Glutamatergic neuron (in vitro differentiated cells): Measurements from ENCODE around the gene GABRG3. TPM values are rescaled to one million over a fixed set of nuclear protein-coding genes. Genes with fewer than 3 reads are reported as not detected.

Source experiments
- DNase-seq: peaks from one replicate; pipeline ENCODE4 v3.0.0; 2022
- H3K27ac Mint-ChIP-seq: one replicate; pipeline ENCODE4 v1.8.0; 2020; ENCODE audit warnings: mild to moderate bottlenecking, mixed read lengths, inconsistent platforms; ENCODE audit not compliant: unreplicated experiment
- H3K27me3 Mint-ChIP-seq: one replicate; pipeline ENCODE4 v1.8.0; 2020; ENCODE audit warnings: mild to moderate bottlenecking, moderate library complexity, mixed read lengths, inconsistent platforms; ENCODE audit not compliant: unreplicated experiment
- H3K36me3 Mint-ChIP-seq: one replicate; pipeline ENCODE4 v1.8.0; 2020; ENCODE audit warnings: mild to moderate bottlenecking, mixed read lengths, inconsistent platforms; ENCODE audit not compliant: unreplicated experiment
- H3K4me1 Mint-ChIP-seq: one replicate; pipeline ENCODE4 v1.8.0; 2020; ENCODE audit warnings: mild to moderate bottlenecking, low read depth, mixed read lengths, inconsistent platforms; ENCODE audit not compliant: unreplicated experiment
- H3K4me3 Mint-ChIP-seq: one replicate; pipeline ENCODE4 v1.8.0; 2020; ENCODE audit warnings: mild to moderate bottlenecking, mixed read lengths, inconsistent platforms; ENCODE audit not compliant: unreplicated experiment
- H3K9me3 Mint-ChIP-seq: one replicate; pipeline ENCODE4 v1.8.0; 2020; ENCODE audit warnings: mild to moderate bottlenecking, moderate library complexity, mixed read lengths, inconsistent platforms; ENCODE audit not compliant: unreplicated experiment
- total RNA-seq: library from RNA; stranded (reverse); fragmentation: NEBNext Ultra II Directional; extraction: Animal tissue kit (Norgen Biotek cat#: 25700); gene quantifications from one replicate; pipeline ENCODE4 v1.2.1, GENCODE V29; 2021; ENCODE audit not compliant: unreplicated experiment
- TF ChIP-seq, protein P1 (sequence below): fragments of 200-600 bp; sonication (generic); IDR thresholded peaks from one replicate; pipeline ENCODE4 v1.5.0; 2021; ENCODE audit not compliant: partially characterized antibody, unreplicated experiment

The GABRG3 gene
- total RNA-seq, 1 donor from 2014 or later: 1.3 TPM

DNA sequence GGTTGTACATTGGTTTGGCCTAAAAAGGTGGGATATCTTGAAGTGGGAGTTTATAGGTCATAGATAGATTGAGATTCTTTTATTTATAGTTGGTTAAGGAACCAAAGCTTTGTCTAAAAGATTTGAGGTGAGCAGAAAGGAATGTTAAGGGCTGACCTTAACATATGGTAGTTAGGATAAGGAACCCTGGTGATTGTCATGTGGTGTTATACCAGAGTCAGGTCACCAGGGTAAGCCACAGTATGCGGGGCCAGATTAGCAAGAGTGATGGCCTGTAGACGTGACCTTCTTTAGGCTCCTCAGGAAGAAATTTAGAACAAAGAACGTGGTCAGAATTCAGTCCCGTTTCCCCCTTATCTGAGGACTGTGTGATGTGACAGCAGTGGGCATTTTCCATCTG is 249.2 kb downstream of the GABRG3 start:
- H3K27ac Mint-ChIP-seq: no peak overlapping the region
- peaks cover 4% of the 10 kb centered on the region for H3K36me3 Mint-ChIP-seq
- DNase-seq: no peak
- TF ChIP-seq, protein P1, sequence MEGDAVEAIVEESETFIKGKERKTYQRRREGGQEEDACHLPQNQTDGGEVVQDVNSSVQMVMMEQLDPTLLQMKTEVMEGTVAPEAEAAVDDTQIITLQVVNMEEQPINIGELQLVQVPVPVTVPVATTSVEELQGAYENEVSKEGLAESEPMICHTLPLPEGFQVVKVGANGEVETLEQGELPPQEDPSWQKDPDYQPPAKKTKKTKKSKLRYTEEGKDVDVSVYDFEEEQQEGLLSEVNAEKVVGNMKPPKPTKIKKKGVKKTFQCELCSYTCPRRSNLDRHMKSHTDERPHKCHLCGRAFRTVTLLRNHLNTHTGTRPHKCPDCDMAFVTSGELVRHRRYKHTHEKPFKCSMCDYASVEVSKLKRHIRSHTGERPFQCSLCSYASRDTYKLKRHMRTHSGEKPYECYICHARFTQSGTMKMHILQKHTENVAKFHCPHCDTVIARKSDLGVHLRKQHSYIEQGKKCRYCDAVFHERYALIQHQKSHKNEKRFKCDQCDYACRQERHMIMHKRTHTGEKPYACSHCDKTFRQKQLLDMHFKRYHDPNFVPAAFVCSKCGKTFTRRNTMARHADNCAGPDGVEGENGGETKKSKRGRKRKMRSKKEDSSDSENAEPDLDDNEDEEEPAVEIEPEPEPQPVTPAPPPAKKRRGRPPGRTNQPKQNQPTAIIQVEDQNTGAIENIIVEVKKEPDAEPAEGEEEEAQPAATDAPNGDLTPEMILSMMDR: no peak
- peaks cover 2% of the 10 kb centered on the region for H3K9me3 Mint-ChIP-seq
- no peaks in the 10 kb centered on the region for H3K27me3 Mint-ChIP-seq
- peaks cover 7% of the 10 kb centered on the region for H3K4me1 Mint-ChIP-seq
- no peak overlapping the region for H3K4me3 Mint-ChIP-seq

DNA sequence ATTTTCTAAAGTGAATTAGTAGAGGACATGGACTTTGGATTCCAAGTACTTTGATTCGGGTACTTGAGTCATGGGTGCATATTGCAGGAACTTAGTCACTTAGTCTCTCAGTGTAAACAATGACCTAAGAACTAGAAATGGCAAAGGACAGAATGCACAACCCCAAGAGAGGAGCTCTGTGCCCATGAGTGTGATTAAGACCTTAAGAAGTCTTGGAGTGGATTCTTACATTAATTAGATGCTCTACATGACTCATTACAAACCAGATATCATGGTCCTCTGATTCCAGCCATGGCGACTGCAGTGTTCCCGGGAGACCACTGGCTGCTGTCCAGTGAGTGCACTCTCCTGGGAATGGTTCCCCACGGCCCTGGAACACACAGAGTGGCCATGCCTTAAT is 251.5 kb downstream of the GABRG3 start:
- Mint-ChIP-seq H3K9me3 (peaks cover 2% of the 10 kb centered on the region), H3K27me3 (no peaks in the 10 kb centered on the region), H3K36me3 (peaks cover 2% of the 10 kb centered on the region), H3K27ac (no peak overlapping the region), H3K4me1 (peaks cover 7% of the 10 kb centered on the region), H3K4me3 (no peak overlapping the region)
- no peak for DNase-seq
- TF ChIP-seq, protein P1: no peak

DNA sequence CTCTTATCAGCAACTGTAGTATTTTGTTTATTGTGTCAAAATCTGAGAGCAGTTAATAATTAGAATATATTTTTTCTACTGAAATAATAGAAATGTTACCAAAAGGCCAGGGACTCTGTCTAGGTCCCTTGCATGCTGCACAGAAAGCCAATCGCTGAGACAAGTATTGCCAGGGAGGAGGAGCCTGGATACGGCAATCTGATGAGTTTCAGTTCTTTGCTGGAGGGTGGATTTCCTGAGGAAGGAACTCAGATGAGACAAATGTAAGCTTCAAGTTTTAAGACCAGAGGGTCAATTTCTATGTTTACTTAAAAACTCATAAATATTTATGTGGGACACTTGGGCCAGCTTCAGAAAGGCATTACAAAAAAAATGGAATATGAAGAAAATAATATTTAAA is 252.2 kb downstream of the GABRG3 start:
- no peak overlapping the region for H3K27ac Mint-ChIP-seq
- no peak overlapping the region for H3K4me3 Mint-ChIP-seq
- H3K36me3 Mint-ChIP-seq: no peaks in the 10 kb centered on the region
- TF ChIP-seq, protein P1: no peak
- peaks cover 2% of the 10 kb centered on the region for H3K9me3 Mint-ChIP-seq
- no peaks in the 10 kb centered on the region for H3K27me3 Mint-ChIP-seq
- no peak for DNase-seq
- peaks cover 7% of the 10 kb centered on the region for H3K4me1 Mint-ChIP-seq

DNA sequence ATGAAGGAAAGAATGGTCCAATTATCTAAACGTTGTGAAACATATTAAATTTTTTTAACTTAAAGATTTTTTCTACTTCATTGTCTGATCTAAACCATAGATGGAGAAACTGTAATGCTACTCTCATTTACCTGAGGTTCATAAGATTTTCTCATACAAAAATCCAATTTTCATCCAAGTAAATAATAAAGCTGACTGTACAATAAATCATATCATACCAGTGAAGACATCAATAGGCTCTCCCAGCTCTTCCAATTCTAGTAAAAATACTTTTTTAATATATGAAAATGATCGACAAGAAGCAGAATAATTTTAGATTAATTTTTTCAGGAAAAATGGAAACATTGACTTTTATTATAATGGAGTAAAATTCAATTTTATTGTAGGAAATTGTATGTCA is 260.8 kb downstream of the GABRG3 start:
- no peaks in the 10 kb centered on the region for H3K27me3 Mint-ChIP-seq
- H3K36me3 Mint-ChIP-seq: peaks cover 2% of the 10 kb centered on the region
- H3K27ac Mint-ChIP-seq: no peak overlapping the region
- H3K4me1 Mint-ChIP-seq: peaks cover 5% of the 10 kb centered on the region
- no peak for DNase-seq
- no peak overlapping the region for H3K4me3 Mint-ChIP-seq
- TF ChIP-seq, protein P1: no peak
- H3K9me3 Mint-ChIP-seq: no peaks in the 10 kb centered on the region

DNA sequence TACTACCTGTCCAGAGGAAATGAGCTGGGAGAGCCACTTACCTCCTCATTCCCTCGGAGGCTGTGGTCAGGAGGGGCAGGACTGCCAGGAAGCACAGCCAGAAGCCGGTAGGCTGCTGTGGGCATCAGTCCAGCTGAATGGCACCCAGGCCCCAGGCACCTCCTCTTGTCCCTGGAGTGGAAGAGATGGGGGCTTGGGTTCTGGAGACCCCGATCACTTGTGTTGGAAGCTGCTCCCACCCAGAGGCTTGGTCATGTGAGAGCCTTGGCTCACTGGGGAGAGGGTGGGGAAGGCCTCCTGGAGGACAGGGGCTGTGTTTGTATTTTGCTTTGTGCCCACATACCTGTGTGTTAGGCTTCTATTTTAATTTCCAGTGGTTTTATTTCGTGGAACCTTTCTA is 261.9 kb downstream of the GABRG3 start:
- no peaks in the 10 kb centered on the region for H3K9me3 Mint-ChIP-seq
- H3K27ac Mint-ChIP-seq: no peak overlapping the region
- TF ChIP-seq, protein P1: no peak
- no peak for DNase-seq
- H3K4me1 Mint-ChIP-seq: peaks cover 5% of the 10 kb centered on the region
- no peak overlapping the region for H3K4me3 Mint-ChIP-seq
- peaks cover 4% of the 10 kb centered on the region for H3K36me3 Mint-ChIP-seq
- H3K27me3 Mint-ChIP-seq: no peaks in the 10 kb centered on the region
